ENCODE data around the gene FAM13B. TPM values are rescaled to one million over a fixed set of nuclear protein-coding genes. Genes with fewer than 3 reads are reported as not detected.

FAM13B gene
- total RNA-seq, 3 donors from 2014 or later: 15.0 to 17.7 (median 15.3) TPM

Other genes starting within 250 kb of the FAM13B start
- gene MYOT, start 165.2 kb downstream of the FAM13B start, total RNA-seq: not detected
- gene PKD2L2, start 143.6 kb downstream of the FAM13B start, total RNA-seq: not detected
- not detected for gene WNT8A, start 51.0 kb upstream of the FAM13B start, total RNA-seq
- not detected for gene NME5, start 106.3 kb upstream of the FAM13B start, total RNA-seq
- 10 to 100 TPM; 30.4 to 44.2 (median 39.3) TPM for gene BRD8, start 145.6 kb upstream of the FAM13B start, total RNA-seq
- gene KIF20A, start 146.0 kb upstream of the FAM13B start, total RNA-seq: 1 to 10 TPM in 2 of 3 donors, under 1 TPM in 1; 0.76 to 1.5 (median 1.4) TPM
- gene CDC23, start 180.2 kb upstream of the FAM13B start, total RNA-seq: 10 to 100 TPM; 50.2 to 52.2 (median 51.7) TPM
- gene GFRA3, start 241.5 kb upstream of the FAM13B start, total RNA-seq: not detected

All from activated T-cell treated with anti-CD3 and anti-CD28 coated beads, Interleukin-2, amount 50 U/mL, for 4 hours (primary cell).